Gastrocnemius medialis (tissue), 4 donors: ENCODE measurements around the gene MGAM2.

Source experiments
- POLR2A ChIP-seq, 2 donors: fragments of 450-650 bp; IDR thresholded peaks; one replicate each; pipeline ENCODE4 v1.6.1; 2017; ENCODE audit warnings: antibody characterized with exemption in 2 of 2, mild to moderate bottlenecking in 2 of 2, moderate library complexity in 2 of 2
- TF ChIP-seq, protein P1 (sequence below), 5 experiments: fragments of 450-650 bp in 3 of 5; fragments of 200-600 bp in 2 of 5; sonication (generic) in 2 of 5; IDR thresholded peaks in 4 of 5; conservative IDR thresholded peaks in 1 of 5; 1 replicate in 4 of 5; 2 replicates in 1 of 5; pipeline ENCODE4 v1.5.1; 2016 to 2019; ENCODE audit warnings: antibody characterized with exemption in 5 of 5, mild to moderate bottlenecking in 3 of 5, moderate library complexity in 3 of 5

DNA sequence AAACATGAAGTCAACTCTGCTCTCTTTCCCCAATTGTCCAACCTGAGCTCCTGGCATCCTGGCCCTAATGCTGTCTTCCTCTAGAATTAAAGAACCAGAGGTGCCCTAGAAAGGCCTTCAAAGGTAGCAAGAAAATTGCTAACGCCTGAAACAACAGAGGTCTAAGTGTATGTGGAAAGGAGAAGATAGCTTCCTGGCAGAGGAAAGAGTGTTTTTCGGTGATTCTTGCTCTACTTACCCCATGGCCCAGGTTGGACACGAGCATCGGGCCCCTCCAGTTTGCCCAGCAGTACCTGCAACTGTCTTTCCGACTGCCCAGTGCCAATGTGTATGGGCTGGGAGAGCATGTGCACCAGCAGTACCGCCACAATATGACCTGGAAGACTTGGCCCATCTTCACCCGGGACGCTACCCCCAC, 22.2 kb downstream of the MGAM2 start:
- TF ChIP-seq POLR2A (IDR thresholded peaks at IDR 0.05) = no peak
- TF ChIP-seq, protein P1, sequence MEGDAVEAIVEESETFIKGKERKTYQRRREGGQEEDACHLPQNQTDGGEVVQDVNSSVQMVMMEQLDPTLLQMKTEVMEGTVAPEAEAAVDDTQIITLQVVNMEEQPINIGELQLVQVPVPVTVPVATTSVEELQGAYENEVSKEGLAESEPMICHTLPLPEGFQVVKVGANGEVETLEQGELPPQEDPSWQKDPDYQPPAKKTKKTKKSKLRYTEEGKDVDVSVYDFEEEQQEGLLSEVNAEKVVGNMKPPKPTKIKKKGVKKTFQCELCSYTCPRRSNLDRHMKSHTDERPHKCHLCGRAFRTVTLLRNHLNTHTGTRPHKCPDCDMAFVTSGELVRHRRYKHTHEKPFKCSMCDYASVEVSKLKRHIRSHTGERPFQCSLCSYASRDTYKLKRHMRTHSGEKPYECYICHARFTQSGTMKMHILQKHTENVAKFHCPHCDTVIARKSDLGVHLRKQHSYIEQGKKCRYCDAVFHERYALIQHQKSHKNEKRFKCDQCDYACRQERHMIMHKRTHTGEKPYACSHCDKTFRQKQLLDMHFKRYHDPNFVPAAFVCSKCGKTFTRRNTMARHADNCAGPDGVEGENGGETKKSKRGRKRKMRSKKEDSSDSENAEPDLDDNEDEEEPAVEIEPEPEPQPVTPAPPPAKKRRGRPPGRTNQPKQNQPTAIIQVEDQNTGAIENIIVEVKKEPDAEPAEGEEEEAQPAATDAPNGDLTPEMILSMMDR (IDR thresholded peaks at IDR 0.05 in 4 of 5, conservative IDR thresholded peaks at IDR 0.05 in 1 of 5) = no peak
